Endothelial cell of umbilical vein (primary cell): ENCODE data around the gene TUBB3. TPM values are rescaled to one million over a fixed set of nuclear protein-coding genes. Genes with fewer than 3 reads are reported as not detected.

Experiments used
- BruUV-seq: library from RNA; stranded (reverse); fragments of 400-500 nt; replicated peaks from 2 replicates; lab custom pipeline; 2021; lab: Mats Ljungman, UMichigan
- CTCF ChIA-PET: fragments of 300-600, 350-600 bp; sonication (Branson Sonifier 250); formaldehyde crosslinking; loops from one replicate; lab custom pipeline; 2021; ENCODE audit warnings: antibody characterized with exemption, inconsistent platforms; lab: Charles Lee
- POLR2A ChIA-PET: fragments of 300-600, 350-600 bp; sonication (Branson Sonifier 250); formaldehyde crosslinking; loops from one replicate; lab custom pipeline; 2021; ENCODE audit warnings: antibody characterized with exemption, inconsistent platforms; lab: Charles Lee
- DNase-seq: peaks from one replicate; pipeline ENCODE4 v3.0.0-alpha.2; 2011; ENCODE audit warnings: low read depth, low spot score
- FAIRE-seq: peaks from 2 replicates; lab custom pipeline; 2011; peaks lifted over from hg19 to GRCh38; lab: Jason Lieb, UNC
- H2AFZ ChIP-seq: 2 replicates; pipeline ENCODE4 v1.6.0; 2012; ENCODE audit warnings: low read depth, low read length, control low read depth, inconsistent platforms
- H3K27ac ChIP-seq: 2 replicates; pipeline ENCODE4 v1.5.1; 2011; ENCODE audit warnings: low read depth, mild to moderate bottlenecking, control low read depth, low read length, moderate library complexity; ENCODE audit not compliant: insufficient read depth
- H3K27me3 ChIP-seq, 2 experiments: 2 replicates each; pipeline versions ENCODE4 v1.6.0 to v1.6.1; 2011; ENCODE audit warnings: low read length in 2 of 2, mixed read lengths in 1 of 2; ENCODE audit not compliant: control insufficient read depth in 2 of 2, insufficient read depth in 2 of 2
- H3K36me3 ChIP-seq, 2 experiments: 2 replicates in 1 of 2; 3 replicates in 1 of 2; pipeline ENCODE4 v1.5.1; 2011; ENCODE audit warnings: low read length in 2 of 2, mild to moderate bottlenecking in 1 of 2, moderate library complexity in 1 of 2; ENCODE audit not compliant: control insufficient read depth in 2 of 2, insufficient read depth in 2 of 2; ENCODE audit errors: extremely low read depth in 1 of 2
- H3K4me1 ChIP-seq: 3 replicates; pipeline ENCODE4 v1.5.1; 2011; ENCODE audit warnings: mild to moderate bottlenecking, low read length; ENCODE audit not compliant: control insufficient read depth, insufficient read depth; ENCODE audit errors: extremely low read depth
- H3K4me2 ChIP-seq: 2 replicates; pipeline ENCODE4 v1.6.1; 2011; ENCODE audit warnings: low read length, control low read depth, mixed read lengths; ENCODE audit not compliant: insufficient read depth
- H3K4me3 ChIP-seq, 3 experiments: fragments of 200-600 bp in 1 of 3; sonication (generic), shearing (Covaris generic) in 1 of 3; replicated peaks in 1 of 3; 2 replicates each; pipeline ENCODE4 v1.5.1; 2011 to 2016; ENCODE audit warnings: control low read depth in 3 of 3, low read length in 3 of 3, mild to moderate bottlenecking in 2 of 3, inconsistent platforms in 1 of 3, low read depth in 1 of 3, moderate library complexity in 1 of 3; ENCODE audit not compliant: insufficient read depth in 1 of 3
- H3K79me2 ChIP-seq: 2 replicates; pipeline ENCODE4 v1.6.0; 2012; ENCODE audit warnings: low read length, inconsistent platforms; ENCODE audit not compliant: control insufficient read depth, insufficient read depth
- H3K9ac ChIP-seq: replicated peaks from 2 replicates; pipeline ENCODE3; 2011; ENCODE audit warnings: low read length, control low read depth; ENCODE audit not compliant: insufficient read depth; ENCODE audit errors: extremely low read depth
- H3K9me1 ChIP-seq: replicated peaks from 3 replicates; pipeline ENCODE4 v1.6.0; 2011; ENCODE audit warnings: mild to moderate bottlenecking, low read length; ENCODE audit not compliant: control insufficient read depth, insufficient read depth; ENCODE audit errors: extremely low read depth
- H3K9me3 ChIP-seq: replicated peaks from 2 replicates; pipeline ENCODE4 v1.5.1; 2012; ENCODE audit warnings: low read length, inconsistent platforms; ENCODE audit not compliant: control insufficient read depth, insufficient read depth
- H4K20me1 ChIP-seq: replicated peaks from 2 replicates; pipeline ENCODE3; 2011; ENCODE audit warnings: mild to moderate bottlenecking, low read length; ENCODE audit not compliant: control insufficient read depth, insufficient read depth; ENCODE audit errors: extremely low read depth
- CTCF ChIP-seq, 2 donors: IDR thresholded peaks; 1 replicate in 1 of 2; 2 replicates in 1 of 2; pipeline ENCODE4 v1.5.1; 2011; ENCODE audit warnings: low read length in 2 of 2, mild to moderate bottlenecking in 2 of 2, moderate library complexity in 2 of 2, control low read depth in 1 of 2, inconsistent platforms in 1 of 2, low read depth in 1 of 2; ENCODE audit not compliant: insufficient read depth in 1 of 2; ENCODE audit errors: extremely low read depth in 1 of 2
- EZH2 ChIP-seq: IDR thresholded peaks from 2 replicates; pipeline ENCODE4 v1.6.1; 2012; ENCODE audit warnings: borderline replicate concordance, low read depth, mild to moderate bottlenecking, moderate library complexity, low read length, inconsistent platforms; ENCODE audit not compliant: severe bottlenecking
- FOS ChIP-seq: IDR thresholded peaks from 2 replicates; pipeline ENCODE4 v1.6.1; 2011; ENCODE audit warnings: mild to moderate bottlenecking, low read length, moderate library complexity, borderline replicate concordance; ENCODE audit not compliant: insufficient read depth
- GATA2 ChIP-seq: IDR thresholded peaks from 2 replicates; pipeline ENCODE4 v1.7.0; 2011; ENCODE audit warnings: low read depth, mild to moderate bottlenecking, moderate library complexity, mixed read lengths, low read length; ENCODE audit not compliant: insufficient read length, insufficient read depth
- JUN ChIP-seq: IDR thresholded peaks from 2 replicates; pipeline ENCODE4 v1.6.1; 2011; ENCODE audit warnings: borderline replicate concordance, low read depth; ENCODE audit not compliant: insufficient read length, insufficient read depth
- MAX ChIP-seq: IDR thresholded peaks from 2 replicates; pipeline ENCODE4 v1.6.1; 2011; ENCODE audit not compliant: insufficient read depth, insufficient read length
- MYC ChIP-seq: IDR thresholded peaks from one replicate; pipeline ENCODE4 v1.6.1; 2011; ENCODE audit warnings: mild to moderate bottlenecking, low read depth, low read length
- POLR2A ChIP-seq: IDR thresholded peaks from 2 replicates; pipeline ENCODE4 v1.6.1; 2012; ENCODE audit warnings: low read depth, mild to moderate bottlenecking, control low read depth, low read length
- POLR2AphosphoS5 ChIP-seq: IDR thresholded peaks from 2 replicates; pipeline ENCODE4 v1.6.1; 2012; ENCODE audit warnings: low read depth, mild to moderate bottlenecking, control low read depth, low read length, moderate library complexity; ENCODE audit not compliant: insufficient read depth
- dilution Hi-C: fragments of 300-500 bp; cut with MboI; formaldehyde crosslinking; loops from one replicate; pipeline ENCODE4 v1.15.0; 2019; ENCODE audit warnings: low sequenced_read_pairs; ENCODE audit not compliant: extremely low pct_ligation_motif_present
- intact Hi-C: fragments of 100-400 bp; cut with micrococcal nuclease; formaldehyde crosslinking; loops from one replicate; pipeline ENCODE4 v1.10.0; 2022
- polyA plus RNA-seq, 4 experiments: library from polyadenylated mRNA; depleted of rRNA in 3 of 4; stranded (reverse) in 3 of 4; unstranded in 1 of 4; fragments of >200 nt; gene quantifications; 2 replicates each; pipeline versions ENCODE4 v1.2.1 to v1.2.3, GENCODE V29; 2011 to 2012; ENCODE audit warnings: missing spikeins in 1 of 4
- total RNA-seq: library from RNA; stranded (reverse); gene quantifications from 2 replicates; pipeline ENCODE4 v1.2.3, GENCODE V29; 2021

The TUBB3 gene
- total and polyA plus RNA-seq, 2 donors (not counting 3 experiments of a cell fraction or from before 2014, with no cell fraction given) = 170 to 215 TPM

- Histone ChIP-seq H3K27me3 (peaks cover 0 to 4% of the 10 kb centered on the region in 2 experiments), H3K9ac (no peak overlapping the region), H3K9me1 (no peaks in the 10 kb centered on the region), H2AFZ (no peak overlapping the region), H3K36me3 (no peaks in the 10 kb centered on the region), H4K20me1 (no peaks in the 10 kb centered on the region), H3K79me2 (peaks cover 9% of the 10 kb centered on the region), H3K4me3 (no peak overlapping the region), H3K4me2 (no peak overlapping the region), H3K9me3 (no peaks in the 10 kb centered on the region), H3K27ac (no peak overlapping the region), H3K4me1 (peaks cover 4% of the 10 kb centered on the region)
- dilution Hi-C loops (no loop called here), intact Hi-C loops (no loop called here)
- BruUV-seq = no TSS peak
- FAIRE-seq = no peak
- CTCF ChIA-PET = interaction anchor here (1.1 kb wide), 1 partner anchor 10 kb away, joined by 3 read pairs; no protein-coding TSS in a partner anchor
- no peak for DNase-seq
- TF ChIP-seq POLR2A (no peak), MAX (no peak), EZH2 (no peak), CTCF (IDR thresholded peaks at IDR 0.05; ENCODE audit: extremely low read depth in 1 of 2, insufficient read depth in 1 of 2, low read depth in 1 of 2, low read length in 2 of 2) (no peak), GATA2 (no peak), MYC (no peak), FOS (no peak), POLR2AphosphoS5 (no peak), JUN (no peak)
- POLR2A ChIA-PET = no interaction called here
Measured at GRCh38 chr16:89945654-89946053, 22.5 kb downstream of the TUBB3 start.
